ENCODE results near the gene TOPBP1.

- no peak for TF ChIP-seq EZH2 (IDR thresholded peaks at IDR 0.05; ENCODE audit: low read length)
- TF ChIP-seq, protein P1, sequence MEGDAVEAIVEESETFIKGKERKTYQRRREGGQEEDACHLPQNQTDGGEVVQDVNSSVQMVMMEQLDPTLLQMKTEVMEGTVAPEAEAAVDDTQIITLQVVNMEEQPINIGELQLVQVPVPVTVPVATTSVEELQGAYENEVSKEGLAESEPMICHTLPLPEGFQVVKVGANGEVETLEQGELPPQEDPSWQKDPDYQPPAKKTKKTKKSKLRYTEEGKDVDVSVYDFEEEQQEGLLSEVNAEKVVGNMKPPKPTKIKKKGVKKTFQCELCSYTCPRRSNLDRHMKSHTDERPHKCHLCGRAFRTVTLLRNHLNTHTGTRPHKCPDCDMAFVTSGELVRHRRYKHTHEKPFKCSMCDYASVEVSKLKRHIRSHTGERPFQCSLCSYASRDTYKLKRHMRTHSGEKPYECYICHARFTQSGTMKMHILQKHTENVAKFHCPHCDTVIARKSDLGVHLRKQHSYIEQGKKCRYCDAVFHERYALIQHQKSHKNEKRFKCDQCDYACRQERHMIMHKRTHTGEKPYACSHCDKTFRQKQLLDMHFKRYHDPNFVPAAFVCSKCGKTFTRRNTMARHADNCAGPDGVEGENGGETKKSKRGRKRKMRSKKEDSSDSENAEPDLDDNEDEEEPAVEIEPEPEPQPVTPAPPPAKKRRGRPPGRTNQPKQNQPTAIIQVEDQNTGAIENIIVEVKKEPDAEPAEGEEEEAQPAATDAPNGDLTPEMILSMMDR (optimal IDR thresholded peaks at IDR 0.05 in 1 of 3, IDR thresholded peaks at IDR 0.05 in 1 of 3, conservative IDR thresholded peaks at IDR 0.05 in 1 of 3; ENCODE audit: extremely low read depth in 1 of 3, insufficient read depth in 2 of 3, low read length in 3 of 3) = no peak
Observed at GRCh38 chr3:133572158-133573053, 89.3 kb downstream of the TOPBP1 start.
